IMR-90 (cell line): Measurements from ENCODE around the gene ARHGEF40. TPM values are rescaled to one million over a fixed set of nuclear protein-coding genes. Genes with fewer than 3 reads are reported as not detected.

Experiments used
- ATAC-seq: fragments of 200-7000 bp; cut with Tn5 transposase; 2 replicates; pipeline ENCODE4 v1.9.1; 2020; ENCODE audit warnings: low read depth, mild to moderate bottlenecking, moderate library complexity
- BruUV-seq: library from RNA; stranded (reverse); fragments of 400-500 nt; replicated peaks from 2 replicates; lab custom pipeline; 2021; lab: Mats Ljungman, UMichigan
- CTCF ChIA-PET: fragments of 300-600 bp; formaldehyde crosslinking; extraction: SDS; loops from one replicate; lab custom pipeline; 2021; ENCODE audit warnings: antibody characterized with exemption; lab: Yijun Ruan, JAX
- POLR2A ChIA-PET: fragments of 300-600 bp; sonication (Branson Sonifier 250); formaldehyde crosslinking; loops from one replicate; lab custom pipeline; 2022; ENCODE audit warnings: antibody characterized with exemption; ENCODE audit not compliant: unreplicated experiment; lab: Charles Lee
- DNase-seq: peaks from one replicate; pipeline ENCODE4 v3.0.0; 2013
- H2AFZ ChIP-seq: replicated peaks from 2 replicates; pipeline ENCODE3; 2013; ENCODE audit warnings: low read length, mild to moderate bottlenecking; ENCODE audit not compliant: poor library complexity
- H2AK5ac ChIP-seq: 2 replicates; pipeline ENCODE4 v1.6.1; 2013; ENCODE audit warnings: low read depth, low read length, inconsistent platforms
- H2AK9ac ChIP-seq: replicated peaks from 2 replicates; pipeline ENCODE3; 2013; ENCODE audit warnings: mild to moderate bottlenecking, low read depth, low read length, moderate library complexity; ENCODE audit not compliant: poor library complexity
- H2BK120ac ChIP-seq: 2 replicates; pipeline ENCODE4 v1.6.1; 2013; ENCODE audit warnings: low read depth, low read length, inconsistent platforms
- H2BK15ac ChIP-seq: 3 replicates; pipeline ENCODE4 v1.6.1; 2013; ENCODE audit warnings: low read depth, low read length, inconsistent platforms
- H2BK20ac ChIP-seq: 2 replicates; pipeline ENCODE4 v1.6.1; 2013; ENCODE audit warnings: low read depth, mild to moderate bottlenecking, inconsistent platforms, low read length, moderate library complexity
- H2BK5ac ChIP-seq: 2 replicates; pipeline ENCODE4 v1.6.1; 2013; ENCODE audit warnings: mild to moderate bottlenecking, low read depth, low read length, inconsistent platforms; ENCODE audit not compliant: poor library complexity, severe bottlenecking
- H3K14ac ChIP-seq: replicated peaks from 2 replicates; pipeline ENCODE4 v1.6.1; 2013; ENCODE audit warnings: low read depth, low read length, inconsistent platforms
- H3K18ac ChIP-seq: 2 replicates; pipeline ENCODE4 v1.6.1; 2013; ENCODE audit warnings: low read depth, low read length, control low read depth
- H3K23ac ChIP-seq: 2 replicates; pipeline ENCODE4 v1.6.1; 2013; ENCODE audit warnings: low read depth, low read length, inconsistent platforms
- H3K27ac ChIP-seq: 2 replicates; pipeline ENCODE4 v1.5.1; 2013; ENCODE audit warnings: mild to moderate bottlenecking, control low read depth, low read length; ENCODE audit not compliant: insufficient read depth
- H3K27me3 ChIP-seq: 2 replicates; pipeline ENCODE4 v1.6.1; 2013; ENCODE audit warnings: low read length; ENCODE audit not compliant: control insufficient read depth, insufficient read depth
- H3K36me3 ChIP-seq: 2 replicates; pipeline ENCODE4 v1.6.1; 2013; ENCODE audit warnings: low read length, mixed read lengths; ENCODE audit not compliant: control insufficient read depth, insufficient read depth
- H3K4ac ChIP-seq: 2 replicates; pipeline ENCODE4 v1.6.1; 2013; ENCODE audit warnings: low read depth, low read length, inconsistent platforms
- H3K4me1 ChIP-seq: 2 replicates; pipeline ENCODE4 v1.6.1; 2013; ENCODE audit warnings: low read length, mixed read lengths; ENCODE audit not compliant: control insufficient read depth, insufficient read depth
- H3K4me2 ChIP-seq: 2 replicates; pipeline ENCODE4 v1.6.1; 2013; ENCODE audit warnings: low read depth, mild to moderate bottlenecking, control low read depth, low read length, moderate library complexity
- H3K4me3 ChIP-seq: 2 replicates; pipeline ENCODE4 v1.5.1; 2013; ENCODE audit warnings: low read depth, mild to moderate bottlenecking, control low read depth, low read length, moderate library complexity; ENCODE audit not compliant: insufficient read depth
- H3K56ac ChIP-seq: 2 replicates; pipeline ENCODE4 v1.6.1; 2013; ENCODE audit warnings: low read length, inconsistent platforms; ENCODE audit not compliant: insufficient read depth; ENCODE audit errors: extremely low read depth
- H3K79me1 ChIP-seq, 2 experiments: 2 replicates each; pipeline ENCODE4 v1.6.1; 2013; ENCODE audit warnings: low read length in 2 of 2, inconsistent platforms in 1 of 2, low read depth in 1 of 2
- H3K9ac ChIP-seq: 2 replicates; pipeline ENCODE4 v1.6.1; 2013; ENCODE audit warnings: low read depth, low read length, control low read depth
- H3K9me1 ChIP-seq: 2 replicates; pipeline ENCODE4 v1.6.1; 2013; ENCODE audit warnings: low read length, inconsistent platforms; ENCODE audit not compliant: insufficient read depth
- H3K9me3 ChIP-seq: 2 replicates; pipeline ENCODE4 v1.6.1; 2013; ENCODE audit warnings: low read length; ENCODE audit not compliant: control insufficient read depth, insufficient read depth
- H4K20me1 ChIP-seq: 2 replicates; pipeline ENCODE4 v1.6.1; 2013; ENCODE audit warnings: low read length, inconsistent platforms; ENCODE audit not compliant: insufficient read depth
- H4K5ac ChIP-seq: 2 replicates; pipeline ENCODE4 v1.6.1; 2013; ENCODE audit warnings: mild to moderate bottlenecking, low read depth, low read length, control low read depth
- H4K8ac ChIP-seq, 2 experiments: 2 replicates each; pipeline ENCODE4 v1.6.1; 2013; ENCODE audit warnings: low read depth in 2 of 2, low read length in 2 of 2, control low read depth in 1 of 2, inconsistent platforms in 1 of 2
- H4K91ac ChIP-seq: 2 replicates; pipeline ENCODE4 v1.6.1; 2013; ENCODE audit warnings: low read depth, low read length, inconsistent platforms; ENCODE audit not compliant: insufficient read depth
- FOS ChIP-seq: fragments of 150-350 bp; IDR thresholded peaks from 2 replicates; pipeline ENCODE4 v1.6.1; 2016; ENCODE audit warnings: low read depth, low read length
- MAFK ChIP-seq: IDR thresholded peaks from 2 replicates; pipeline ENCODE4 v1.6.1; 2012; ENCODE audit warnings: low read depth, low read length, improper control_type of control experiment
- NFE2L2 ChIP-seq: fragments of 150-350 bp; IDR thresholded peaks from 2 replicates; pipeline ENCODE4 v1.6.1; 2016; ENCODE audit warnings: low read depth, mild to moderate bottlenecking, low read length
- RCOR1 ChIP-seq: IDR thresholded peaks from 2 replicates; pipeline ENCODE4 v1.6.1; 2012; ENCODE audit warnings: mild to moderate bottlenecking, low read length, improper control_type of control experiment; ENCODE audit not compliant: insufficient replicate concordance
- RFX5 ChIP-seq: IDR thresholded peaks from 2 replicates; pipeline ENCODE4 v1.8.0; 2012; ENCODE audit warnings: low read depth, mild to moderate bottlenecking, low read length, moderate library complexity
- USF2 ChIP-seq: fragments of 150-350 bp; IDR thresholded peaks from 2 replicates; pipeline ENCODE4 v1.6.1; 2017; ENCODE audit warnings: mild to moderate bottlenecking, antibody characterized with exemption, low read length, low read depth
- WGBS, 2 experiments: methylation state at CpG; one replicate each; pipeline versions ENCODE4 v1.1.5 to v1.1.7; 2013; ENCODE audit warnings: missing lambda C conversion rate in 2 of 2; ENCODE audit not compliant: insufficient read length in 1 of 2; ENCODE audit errors: extremely low coverage in 2 of 2; 5-methylcytosine and 5-hydroxymethylcytosine counted together
- dilution Hi-C: fragments of 300-500 bp; cut with HindIII; formaldehyde crosslinking; loops from one replicate; pipeline ENCODE4 v1.14.3; 2018; ENCODE audit warnings: low sequenced_read_pairs; ENCODE audit not compliant: unreplicated experiment
- in situ Hi-C: fragments of 300-500 bp; cut with MboI; formaldehyde crosslinking; loops from 3 replicates; pipeline ENCODE4 v1.14.3; 2019; ENCODE audit warnings: low sequenced_read_pairs, inconsistent platforms, mixed read lengths
- intact Hi-C: fragments of 100-400 bp; cut with micrococcal nuclease; formaldehyde crosslinking; loops from 2 replicates; pipeline ENCODE4 v1.10.0; 2022
- polyA plus RNA-seq, 3 experiments: library from polyadenylated mRNA; depleted of rRNA; stranded (reverse); fragments of >200 nt; gene quantifications; 2 replicates each; pipeline ENCODE4 v1.2.3, GENCODE V29; 2012; ENCODE audit warnings: low replicate concordance in 1 of 3
- total RNA-seq: library from RNA; depleted of rRNA; stranded (reverse); fragments of >200 nt; gene quantifications from 2 replicates; pipeline ENCODE4 v1.2.3, GENCODE V29; 2012

The ARHGEF40 gene
- total and polyA plus RNA-seq, 2 of the 4 experiments (the other 2 are of a cell fraction) = 18.1 to 58.4 TPM

GRCh38 chr14:21073921-21074320 lies 3.8 kb downstream of the ARHGEF40 start:
- H3K56ac ChIP-seq = no peak overlapping the region
- peaks cover 57% of the 10 kb centered on the region for H3K36me3 ChIP-seq
- no peak overlapping the region for H3K4ac ChIP-seq
- DNase-seq (no peak), ATAC-seq (no peak)
- BruUV-seq = no TSS peak
- no peak overlapping the region for H3K27ac ChIP-seq
- CTCF ChIA-PET = no interaction called here
- H2AK9ac ChIP-seq = no peak overlapping the region
- H3K27me3 ChIP-seq = no peaks in the 10 kb centered on the region
- TF ChIP-seq RCOR1 (no peak), RFX5 (no peak), FOS (no peak), USF2 (no peak), NFE2L2 (no peak), MAFK (no peak)
- no peak overlapping the region for H2BK120ac ChIP-seq
- H2AFZ ChIP-seq = no peak overlapping the region
- no peak overlapping the region for H4K91ac ChIP-seq
- H4K5ac ChIP-seq = no peak overlapping the region
- peaks cover 17% of the 10 kb centered on the region for H3K4me1 ChIP-seq
- dilution Hi-C loops = no loop called here
- H3K9me1 ChIP-seq = peaks cover 10% of the 10 kb centered on the region
- H2AK5ac ChIP-seq = no peak overlapping the region
- no peak overlapping the region for H4K8ac ChIP-seq
- H2BK5ac ChIP-seq = no peak overlapping the region
- no peak overlapping the region for H3K14ac ChIP-seq
- no peaks in the 10 kb centered on the region for H3K9me3 ChIP-seq
- intact Hi-C loops = no loop called here
- H3K4me2 ChIP-seq = no peak overlapping the region
- no peak overlapping the region for H2BK15ac ChIP-seq
- H4K20me1 ChIP-seq = peaks cover 10% of the 10 kb centered on the region
- in situ Hi-C loops = no loop called here
- H3K18ac ChIP-seq = no peak overlapping the region
- no peak overlapping the region for H3K23ac ChIP-seq
- POLR2A ChIA-PET = no interaction called here
- H3K79me1 ChIP-seq = peaks cover 29 to 61% of the 10 kb centered on the region in 2 experiments
- H3K4me3 ChIP-seq = no peak overlapping the region
- 92% methylated on average over 7 of the region's 9 CpGs; no CpG with 5 or more reads in 1 of the 2 experiments for WGBS, 2 experiments
- no peak overlapping the region for H2BK20ac ChIP-seq
- H3K9ac ChIP-seq = no peak overlapping the region
